22Rv1 (cell line): ENCODE measurements around the gene AADACL2.

Experiments
- H3K27ac ChIP-seq: fragments of 450-650 bp; 2 replicates; pipeline ENCODE4 v1.5.1; 2017
- CTCF ChIP-seq: fragments of 450-650 bp; IDR thresholded peaks from 2 replicates; pipeline ENCODE4 v1.5.1; 2017; ENCODE audit warnings: mild to moderate bottlenecking
- ZFX ChIP-seq: fragments of 450-650 bp; IDR thresholded peaks from 2 replicates; pipeline ENCODE4 v1.6.1; 2017; ENCODE audit warnings: antibody characterized with exemption, borderline replicate concordance

Gene AADACL2

GRCh38 chr3:151733613-151734012, at the start of gene AADACL2:
AADACL2 (plus strand) TSS chr3:151733927; CDS start chr3:151734036, 109 bp downstream.
- no peak within 1 kb of the TSS for H3K27ac ChIP-seq
- TF ChIP-seq CTCF: no peak
- TF ChIP-seq ZFX: no peak

- no peak overlapping the region for H3K27ac ChIP-seq
- TF ChIP-seq CTCF (no peak), ZFX (no peak)
These were observed 49.6 kb upstream of the AADACL2 start for GRCh38 chr3:151684094-151684493.

DNA sequence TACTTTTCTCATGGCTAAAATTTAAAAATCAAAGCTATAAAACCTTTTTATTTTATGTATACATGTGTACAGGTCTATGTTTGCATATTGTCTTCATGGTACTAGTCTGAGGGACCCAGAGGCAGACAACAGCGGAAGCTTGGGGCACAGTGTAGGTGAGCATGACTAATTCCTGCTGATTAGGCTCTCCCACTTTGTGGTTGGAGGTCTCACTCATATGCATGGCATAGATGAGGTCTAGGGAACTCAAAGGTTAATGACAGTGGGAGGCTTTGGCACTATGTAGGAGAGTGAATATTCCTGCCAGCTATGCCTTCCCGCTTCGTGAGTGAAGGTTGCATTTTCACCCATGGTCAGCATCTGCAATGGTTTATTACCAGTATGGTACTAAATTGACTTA, 47.5 kb upstream of the AADACL2 start:
- TF ChIP-seq CTCF: no peak
- no peak for TF ChIP-seq ZFX
- no peak overlapping the region for H3K27ac ChIP-seq

- TF ChIP-seq CTCF (no peak), ZFX (no peak)
These were observed 46.7 kb upstream of the AADACL2 start for GRCh38 chr3:151687076-151687475.

GRCh38 chr3:151688571-151688970, 45.2 kb upstream of the AADACL2 start:
- H3K27ac ChIP-seq: no peak overlapping the region
- no peak for TF ChIP-seq ZFX
- TF ChIP-seq CTCF: no peak

More at GRCh38 chr3:151687076-151687475, 46.7 kb upstream of the AADACL2 start:
- no peak overlapping the region for H3K27ac ChIP-seq

DNA sequence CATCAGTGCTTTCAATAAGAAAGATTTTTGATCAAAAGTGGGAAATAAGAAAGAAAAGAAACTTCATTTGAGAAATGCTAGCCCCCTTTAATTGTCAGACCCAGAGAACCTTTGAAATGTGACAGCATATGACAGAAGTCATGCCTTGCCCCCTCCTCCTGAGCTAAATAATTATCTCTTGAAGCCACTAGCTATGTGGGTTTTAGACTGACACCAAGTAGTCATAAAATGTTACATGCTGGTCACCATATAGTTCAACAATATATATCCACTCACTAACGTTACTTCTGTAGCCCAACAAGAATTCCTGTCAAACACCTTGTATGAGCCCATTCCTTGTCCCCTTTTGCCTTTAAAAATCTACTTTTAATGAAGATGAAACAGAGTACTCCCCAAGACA, 43.1 kb upstream of the AADACL2 start:
- TF ChIP-seq ZFX (no peak), CTCF (no peak)
- no peak overlapping the region for H3K27ac ChIP-seq

DNA sequence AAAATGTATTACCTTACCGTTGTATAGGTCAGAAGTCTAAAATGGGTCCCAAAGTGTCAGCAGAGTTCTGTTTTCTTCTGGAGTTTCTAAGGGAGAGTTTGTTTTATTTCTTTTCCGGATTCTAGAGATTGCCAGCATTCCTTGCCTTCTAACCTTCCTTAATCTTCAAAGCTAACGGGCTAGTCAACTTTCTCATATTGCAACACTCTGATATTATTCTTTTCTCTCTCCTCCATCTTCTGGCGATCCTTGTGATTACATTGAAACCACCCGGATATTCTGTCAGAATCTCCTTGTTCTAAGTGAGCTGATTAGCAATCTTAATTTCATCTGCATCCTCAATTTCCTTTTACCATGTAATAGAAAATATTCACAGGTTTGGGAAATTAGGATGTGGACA, 36.2 kb upstream of the AADACL2 start:
- H3K27ac ChIP-seq: no peak overlapping the region
- TF ChIP-seq ZFX: no peak

- no peak for TF ChIP-seq ZFX
- no peak for TF ChIP-seq CTCF
These were observed 26.5 kb upstream of the AADACL2 start for GRCh38 chr3:151707216-151707615.

More at GRCh38 chr3:151707216-151707615, 26.5 kb upstream of the AADACL2 start:
- no peak overlapping the region for H3K27ac ChIP-seq
